GM12878 (cell line): ENCODE results near the gene FAP. TPM values are rescaled to one million over a fixed set of nuclear protein-coding genes. Genes with fewer than 3 reads are reported as not detected.

Experiments
- ATAC-seq: fragments of 200-7000 bp; cut with Tn5 transposase; 3 replicates; pipeline ENCODE4 v1.9.1; 2020; ENCODE audit warnings: mild to moderate bottlenecking, moderate library complexity
- BruUV-seq: library from RNA; stranded (reverse); fragments of 400-500 nt; replicated peaks from 2 replicates; lab custom pipeline; 2021; lab: Mats Ljungman, UMichigan
- CTCF ChIA-PET: fragments of 300-600 bp; sonication (Branson Sonifier 250); formaldehyde crosslinking; extraction: SDS; loops from one replicate; lab custom pipeline; 2021; ENCODE audit warnings: inconsistent platforms; lab: Yijun Ruan, JAX
- POLR2A ChIA-PET: fragments of 350-600 bp; formaldehyde crosslinking; extraction: SDS; loops from one replicate; lab custom pipeline; 2021; ENCODE audit warnings: inconsistent platforms; lab: Charles Lee
- RAD21 ChIA-PET: fragments of 300-600 bp; sonication (Branson Sonifier 250); formaldehyde crosslinking; loops from one replicate; lab custom pipeline; 2023; ENCODE audit warnings: antibody characterized with exemption; ENCODE audit not compliant: unreplicated experiment; lab: Charles Lee
- SMC1A ChIA-PET: fragments of 300-600 bp; sonication (Branson Sonifier 250); formaldehyde crosslinking; loops from one replicate; lab custom pipeline; 2023; ENCODE audit not compliant: unreplicated experiment, uncharacterized antibody; lab: Charles Lee
- DNase-seq: peaks from one replicate; pipeline ENCODE4 v3.0.0-alpha.2; 2011; ENCODE audit warnings: low read depth, low spot score
- FAIRE-seq: peaks from 3 replicates; lab custom pipeline; 2011; peaks lifted over from hg19 to GRCh38; lab: Jason Lieb, UNC
- H2AFZ ChIP-seq: 2 replicates; pipeline ENCODE4 v1.6.0; 2011; ENCODE audit warnings: low read depth, low read length, control low read depth; ENCODE audit not compliant: control insufficient read depth
- H3K27ac ChIP-seq: 2 replicates; pipeline ENCODE4 v1.5.1; 2011; ENCODE audit warnings: control low read depth; ENCODE audit not compliant: control insufficient read depth, insufficient read depth
- H3K27me3 ChIP-seq, 2 experiments: replicated peaks in 1 of 2; 2 replicates each; pipeline versions ENCODE4 v1.6.0 to v1.6.1; 2011; ENCODE audit warnings: low read length in 1 of 2; ENCODE audit not compliant: control insufficient read depth in 2 of 2, insufficient read depth in 2 of 2
- H3K36me3 ChIP-seq, 2 experiments: 2 replicates each; pipeline ENCODE4 v1.5.1; 2011; ENCODE audit warnings: low read length in 1 of 2; ENCODE audit not compliant: control insufficient read depth in 2 of 2, insufficient read depth in 2 of 2
- H3K4me1 ChIP-seq: 2 replicates; pipeline ENCODE4 v1.6.1; 2011; ENCODE audit warnings: mild to moderate bottlenecking, low read length, moderate library complexity, mixed read lengths; ENCODE audit not compliant: control insufficient read depth, insufficient read depth
- H3K4me2 ChIP-seq: 2 replicates; pipeline ENCODE4 v1.6.0; 2011; ENCODE audit warnings: control low read depth; ENCODE audit not compliant: control insufficient read depth, insufficient read depth
- H3K4me3 ChIP-seq: fragments of 200-600 bp; sonication (generic); 2 replicates; pipeline ENCODE4 v1.5.1; 2016
- H3K79me2 ChIP-seq: 2 replicates; pipeline ENCODE4 v1.6.0; 2011; ENCODE audit warnings: low read length; ENCODE audit not compliant: control insufficient read depth, insufficient read depth
- H3K9ac ChIP-seq: 2 replicates; pipeline ENCODE4 v1.8.0; 2011; ENCODE audit warnings: low read length, control low read depth, mixed read lengths; ENCODE audit not compliant: control insufficient read depth, insufficient read depth
- H3K9me3 ChIP-seq: replicated peaks from 3 replicates; pipeline ENCODE4 v1.5.1; 2011; ENCODE audit warnings: mild to moderate bottlenecking, low read length; ENCODE audit not compliant: control insufficient read depth, insufficient read depth
- H4K20me1 ChIP-seq: 2 replicates; pipeline ENCODE4 v1.6.0; 2011; ENCODE audit not compliant: control insufficient read depth, insufficient read depth
- MYC ChIP-seq: IDR thresholded peaks from 2 replicates; pipeline ENCODE4 v1.6.1; 2011; ENCODE audit warnings: mild to moderate bottlenecking, low read length, moderate library complexity, inconsistent platforms; ENCODE audit not compliant: insufficient read depth, insufficient replicate concordance, insufficient read length, severe bottlenecking
- NFYB ChIP-seq: IDR thresholded peaks from 2 replicates; pipeline ENCODE4 v1.6.1; 2011; ENCODE audit warnings: low read depth, mild to moderate bottlenecking, low read length, improper control_type of control experiment, moderate library complexity; ENCODE audit not compliant: insufficient read depth
- SMC3 ChIP-seq: IDR thresholded peaks from 2 replicates; pipeline ENCODE4 v1.6.1; 2011; ENCODE audit warnings: low read length, improper control_type of control experiment, borderline replicate concordance
- in situ Hi-C: fragments of 300-500 bp; cut with MboI; formaldehyde crosslinking; loops from 9 replicates; pipeline ENCODE4 v1.14.3; 2018; ENCODE audit warnings: mixed read lengths
- intact Hi-C: fragments of 100-400 bp; cut with micrococcal nuclease; formaldehyde crosslinking; loops from one replicate; pipeline ENCODE4 v1.14.2; 2022; ENCODE audit not compliant: unreplicated experiment
- polyA plus RNA-seq, 11 experiments: library from polyadenylated mRNA; depleted of rRNA in 4 of 11; unstranded in 6 of 11; stranded (reverse) in 5 of 11; fragments of >200 nt; fragmentation: Nextera tagmentation in 4 of 11; fragmentation: Illumina TruSeq in 1 of 11; extraction: Ambion mirVana in 4 of 11; extraction: Trizol in 1 of 11; gene quantifications; 1 replicate in 1 of 11; 2 replicates in 10 of 11; pipeline versions ENCODE4 v1.2.1 to v1.2.3, GENCODE V29; 2011 to 2016; ENCODE audit warnings: inconsistent platforms in 2 of 11, missing spikeins in 2 of 11, low read depth in 1 of 11
- total RNA-seq, 4 experiments: library from RNA; depleted of rRNA in 3 of 4; stranded (reverse); fragments of >200 nt in 3 of 4; fragmentation: Illumina TruSeq in 1 of 4; extraction: Trizol in 1 of 4; gene quantifications; 2 replicates each; pipeline versions ENCODE4 v1.2.1 to v1.2.3, GENCODE V29; 2013 to 2021
- TF ChIP-seq, protein P1 (sequence below): fragments of 450-650 bp; IDR thresholded peaks from 2 replicates; pipeline ENCODE4 v1.6.1; 2017; ENCODE audit warnings: borderline replicate concordance
- TF ChIP-seq, protein P2 (sequence below): IDR thresholded peaks from 2 replicates; pipeline ENCODE4 v1.6.1; 2012; ENCODE audit warnings: mild to moderate bottlenecking, low read depth, low read length
- TF ChIP-seq, protein P3 (sequence below): fragments of 150-350 bp; IDR thresholded peaks from 2 replicates; pipeline ENCODE4 v1.6.1; 2014; ENCODE audit warnings: mild to moderate bottlenecking, low read depth, low read length

The FAP gene
- total and polyA plus RNA-seq, 10 of the 15 experiments (the other 5 are each of a cell fraction or from before 2014, with no cell fraction given), result 0.16 TPM; not detected in 9

DNA sequence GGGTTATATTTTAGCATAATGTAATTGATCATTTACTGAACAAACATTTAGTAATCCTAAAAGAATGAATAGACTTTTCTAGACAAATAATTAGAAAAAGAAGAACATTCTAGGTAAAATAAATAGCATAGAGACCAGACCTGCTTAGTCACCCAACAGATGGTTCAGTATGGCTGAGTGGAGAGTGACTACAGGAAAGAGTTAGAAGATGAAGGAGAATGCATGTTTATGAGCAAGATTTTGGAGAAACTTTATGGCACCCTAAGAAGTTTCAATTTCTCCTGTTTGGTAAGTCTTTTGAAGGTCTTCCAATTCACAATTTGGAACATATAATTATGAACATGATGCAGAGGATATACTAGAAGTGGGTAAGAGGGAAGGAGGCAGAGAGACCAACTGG lies 32.9 kb downstream of the FAP start:
- no peak for ATAC-seq
- ChIA-PET CTCF (interaction anchor here (2.9 kb wide), 1 partner anchor 11 kb away, joined by 12 read pairs; no protein-coding TSS in a partner anchor), RAD21 (no interaction called here)

More for the DNA sequence above, 32.9 kb downstream of the FAP start:
- in situ Hi-C loops (no loop called here), intact Hi-C loops (loop anchor here (10.0 kb wide), 1 partner anchor 584 kb away; no protein-coding TSS in a partner anchor)
- DNase-seq, result no peak
- Histone ChIP-seq H3K27me3 (no peaks in the 10 kb centered on the region), H3K4me1 (no peaks in the 10 kb centered on the region), H3K4me2 (no peak overlapping the region), H3K4me3 (no peak overlapping the region), H3K9me3 (no peaks in the 10 kb centered on the region), H3K27ac (no peak overlapping the region), H3K9ac (no peak overlapping the region), H2AFZ (no peak overlapping the region), H4K20me1 (no peaks in the 10 kb centered on the region), H3K36me3 (no peaks in the 10 kb centered on the region), H3K79me2 (no peaks in the 10 kb centered on the region)
- no TSS peak for BruUV-seq
- SMC1A ChIA-PET, result interaction anchor here (0.6 to 2.1 kb wide), 2 partner anchors 11 to 26 kb away, joined by 3 to 10 read pairs; no protein-coding TSS in a partner anchor
- TF ChIP-seq MYC (no peak), SMC3 (no peak), NFYB (no peak)
- TF ChIP-seq, protein P1, sequence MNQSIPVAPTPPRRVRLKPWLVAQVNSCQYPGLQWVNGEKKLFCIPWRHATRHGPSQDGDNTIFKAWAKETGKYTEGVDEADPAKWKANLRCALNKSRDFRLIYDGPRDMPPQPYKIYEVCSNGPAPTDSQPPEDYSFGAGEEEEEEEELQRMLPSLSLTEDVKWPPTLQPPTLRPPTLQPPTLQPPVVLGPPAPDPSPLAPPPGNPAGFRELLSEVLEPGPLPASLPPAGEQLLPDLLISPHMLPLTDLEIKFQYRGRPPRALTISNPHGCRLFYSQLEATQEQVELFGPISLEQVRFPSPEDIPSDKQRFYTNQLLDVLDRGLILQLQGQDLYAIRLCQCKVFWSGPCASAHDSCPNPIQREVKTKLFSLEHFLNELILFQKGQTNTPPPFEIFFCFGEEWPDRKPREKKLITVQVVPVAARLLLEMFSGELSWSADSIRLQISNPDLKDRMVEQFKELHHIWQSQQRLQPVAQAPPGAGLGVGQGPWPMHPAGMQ, result no peak
- TF ChIP-seq, protein P2, sequence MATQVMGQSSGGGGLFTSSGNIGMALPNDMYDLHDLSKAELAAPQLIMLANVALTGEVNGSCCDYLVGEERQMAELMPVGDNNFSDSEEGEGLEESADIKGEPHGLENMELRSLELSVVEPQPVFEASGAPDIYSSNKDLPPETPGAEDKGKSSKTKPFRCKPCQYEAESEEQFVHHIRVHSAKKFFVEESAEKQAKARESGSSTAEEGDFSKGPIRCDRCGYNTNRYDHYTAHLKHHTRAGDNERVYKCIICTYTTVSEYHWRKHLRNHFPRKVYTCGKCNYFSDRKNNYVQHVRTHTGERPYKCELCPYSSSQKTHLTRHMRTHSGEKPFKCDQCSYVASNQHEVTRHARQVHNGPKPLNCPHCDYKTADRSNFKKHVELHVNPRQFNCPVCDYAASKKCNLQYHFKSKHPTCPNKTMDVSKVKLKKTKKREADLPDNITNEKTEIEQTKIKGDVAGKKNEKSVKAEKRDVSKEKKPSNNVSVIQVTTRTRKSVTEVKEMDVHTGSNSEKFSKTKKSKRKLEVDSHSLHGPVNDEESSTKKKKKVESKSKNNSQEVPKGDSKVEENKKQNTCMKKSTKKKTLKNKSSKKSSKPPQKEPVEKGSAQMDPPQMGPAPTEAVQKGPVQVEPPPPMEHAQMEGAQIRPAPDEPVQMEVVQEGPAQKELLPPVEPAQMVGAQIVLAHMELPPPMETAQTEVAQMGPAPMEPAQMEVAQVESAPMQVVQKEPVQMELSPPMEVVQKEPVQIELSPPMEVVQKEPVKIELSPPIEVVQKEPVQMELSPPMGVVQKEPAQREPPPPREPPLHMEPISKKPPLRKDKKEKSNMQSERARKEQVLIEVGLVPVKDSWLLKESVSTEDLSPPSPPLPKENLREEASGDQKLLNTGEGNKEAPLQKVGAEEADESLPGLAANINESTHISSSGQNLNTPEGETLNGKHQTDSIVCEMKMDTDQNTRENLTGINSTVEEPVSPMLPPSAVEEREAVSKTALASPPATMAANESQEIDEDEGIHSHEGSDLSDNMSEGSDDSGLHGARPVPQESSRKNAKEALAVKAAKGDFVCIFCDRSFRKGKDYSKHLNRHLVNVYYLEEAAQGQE, result no peak
- TF ChIP-seq, protein P3, sequence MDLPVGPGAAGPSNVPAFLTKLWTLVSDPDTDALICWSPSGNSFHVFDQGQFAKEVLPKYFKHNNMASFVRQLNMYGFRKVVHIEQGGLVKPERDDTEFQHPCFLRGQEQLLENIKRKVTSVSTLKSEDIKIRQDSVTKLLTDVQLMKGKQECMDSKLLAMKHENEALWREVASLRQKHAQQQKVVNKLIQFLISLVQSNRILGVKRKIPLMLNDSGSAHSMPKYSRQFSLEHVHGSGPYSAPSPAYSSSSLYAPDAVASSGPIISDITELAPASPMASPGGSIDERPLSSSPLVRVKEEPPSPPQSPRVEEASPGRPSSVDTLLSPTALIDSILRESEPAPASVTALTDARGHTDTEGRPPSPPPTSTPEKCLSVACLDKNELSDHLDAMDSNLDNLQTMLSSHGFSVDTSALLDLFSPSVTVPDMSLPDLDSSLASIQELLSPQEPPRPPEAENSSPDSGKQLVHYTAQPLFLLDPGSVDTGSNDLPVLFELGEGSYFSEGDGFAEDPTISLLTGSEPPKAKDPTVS, result no peak
- FAIRE-seq, result no peak
- POLR2A ChIA-PET, result no interaction called here
